Measurements from ENCODE around the gene RDX. TPM values are rescaled to one million over a fixed set of nuclear protein-coding genes. Genes with fewer than 3 reads are reported as not detected.

Gene RDX
- total and polyA plus RNA-seq, 9 of the 15 experiments (the other 6 are each of a cell fraction or from before 2014, with no cell fraction given): 35.6 to 62.1 (median 54.3) TPM

DNA sequence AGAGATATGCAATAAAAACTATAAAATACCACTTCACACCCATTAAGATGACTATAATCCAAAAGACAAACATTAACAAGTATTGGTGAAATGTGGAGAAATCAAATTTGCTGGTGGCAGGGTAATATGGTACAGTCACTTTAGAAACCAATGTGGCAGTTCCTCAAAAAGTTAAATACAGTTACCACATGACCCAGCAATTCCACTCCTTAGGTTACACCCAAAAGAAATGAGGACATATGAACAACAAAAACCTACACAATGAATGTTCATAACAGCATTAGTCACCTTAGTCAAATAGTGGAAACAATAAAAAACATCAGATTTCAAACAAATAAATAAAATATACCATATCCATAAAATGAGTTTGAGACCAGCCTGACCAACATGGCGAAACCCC lies 52.6 kb downstream of the RDX start:
- no peak for ATAC-seq
- intact Hi-C loops (cut with micrococcal nuclease) (no loop called here), in situ Hi-C loops (cut with MboI) (no loop called here)
- Histone ChIP-seq H3K27ac (ENCODE audit: extremely low read depth, low read depth, low read length) (no peak overlapping the region), H3K9me1 (ENCODE audit: control insufficient read depth, insufficient read depth, low read length) (no peaks in the 10 kb centered on the region), H3K4me1 (replicated peaks in 1 of 2; ENCODE audit: control insufficient read depth in 2 of 2, insufficient read depth in 2 of 2, low read length in 2 of 2) (no peaks in the 10 kb centered on the region), H3K27me3 (ENCODE audit: control insufficient read depth in 2 of 2, insufficient read depth in 2 of 2, low read length in 2 of 2) (no peaks in the 10 kb centered on the region), H3K9me3 (replicated peaks; ENCODE audit: control insufficient read depth, insufficient read depth, low read depth, low read length) (no peaks in the 10 kb centered on the region), H3K9ac (ENCODE audit: insufficient read depth in 1 of 2, low read depth in 2 of 2, low read length in 2 of 2) (no peak overlapping the region), H4K20me1 (replicated peaks; ENCODE audit: control insufficient read depth, insufficient read depth, low read length) (no peaks in the 10 kb centered on the region), H3K4me2 (ENCODE audit: insufficient read depth, low read length) (no peak overlapping the region), H3K79me2 (ENCODE audit: control insufficient read depth, insufficient read depth, low read length) (peaks cover 3% of the 10 kb centered on the region; the same call in 2 of the 3 replicates), H3K36me3 (ENCODE audit: control insufficient read depth, insufficient read depth, low read length) (peaks cover 66% of the 10 kb centered on the region), H3K4me3 (no peak overlapping the region), H2AFZ (ENCODE audit: low read depth, low read length) (no peak overlapping the region)
- WGBS (ENCODE audit: insufficient coverage, low coverage, missing lambda C conversion rate): 100% methylated on average over 1 of the region's 1 CpG
- ChIA-PET CTCF (ENCODE audit: low intra/inter-chr PET ratio) (no interaction called here), POLR2A (no interaction called here)
- TF ChIP-seq MTF1 (CRISPR knock-in tag; IDR thresholded peaks at IDR 0.05; ENCODE audit: borderline replicate concordance): no peak
- no TSS peak for BruUV-seq (replicated peaks)
- DNase-seq (ENCODE audit: extremely low read depth in 1 of 4, low spot score in 3 of 4): no peak
- no peak for FAIRE-seq

- Histone ChIP-seq H3K4me3 (no peak overlapping the region), H3K4me2 (ENCODE audit: insufficient read depth, low read length) (no peak overlapping the region), H3K9ac (ENCODE audit: insufficient read depth in 1 of 2, low read depth in 2 of 2, low read length in 2 of 2) (no peak overlapping the region), H3K27me3 (ENCODE audit: control insufficient read depth in 2 of 2, insufficient read depth in 2 of 2, low read length in 2 of 2) (no peaks in the 10 kb centered on the region), H3K4me1 (replicated peaks in 1 of 2; ENCODE audit: control insufficient read depth in 2 of 2, insufficient read depth in 2 of 2, low read length in 2 of 2) (no peaks in the 10 kb centered on the region), H3K9me1 (ENCODE audit: control insufficient read depth, insufficient read depth, low read length) (no peaks in the 10 kb centered on the region), H3K27ac (ENCODE audit: extremely low read depth, low read depth, low read length) (no peak overlapping the region), H3K36me3 (ENCODE audit: control insufficient read depth, insufficient read depth, low read length) (peaks cover 64% of the 10 kb centered on the region), H2AFZ (ENCODE audit: low read depth, low read length) (no peak overlapping the region), H3K9me3 (replicated peaks; ENCODE audit: control insufficient read depth, insufficient read depth, low read depth, low read length) (no peaks in the 10 kb centered on the region), H3K79me2 (ENCODE audit: control insufficient read depth, insufficient read depth, low read length) (peaks cover 3% of the 10 kb centered on the region; the same call in 2 of the 3 replicates), H4K20me1 (replicated peaks; ENCODE audit: control insufficient read depth, insufficient read depth, low read length) (no peaks in the 10 kb centered on the region)
- in situ Hi-C loops (cut with MboI) (no loop called here), intact Hi-C loops (cut with micrococcal nuclease) (no loop called here)
- ChIA-PET CTCF (ENCODE audit: low intra/inter-chr PET ratio) (no interaction called here), POLR2A (no interaction called here)
- TF ChIP-seq PPARD (CRISPR knock-in tag; IDR thresholded peaks at IDR 0.05): no peak
- TF ChIP-seq GABPB2 (CRISPR knock-in tag; conservative IDR thresholded peaks at IDR 0.05): no peak
- no peak for TF ChIP-seq ZNF408 (CRISPR knock-in tag; IDR thresholded peaks at IDR 0.05; ENCODE audit: low read depth)
- TF ChIP-seq FOSL1 (tag; conservative IDR thresholded peaks at IDR 0.05): no peak
- no TSS peak for BruUV-seq (replicated peaks)
- ATAC-seq: no peak
- DNase-seq (ENCODE audit: extremely low read depth in 1 of 4, low spot score in 3 of 4): no peak
- FAIRE-seq: no peak
These were observed 53.7 kb downstream of the RDX start for GRCh38 chr11:110242746-110243145.

All from K562 (cell line).